HG02840 (cell line): ENCODE data around the gene DDAH1.
"Not testable (repeated sequence)": the region's sequence is repeated elsewhere in the genome, so short reads cannot be mapped to it uniquely, and the experiment has no call there.

ENCODE experiments used
- ATAC-seq: cut with Tn5 transposase; IDR thresholded peaks from one replicate; pipeline ENCODE4 v1.9.1; 2021; ENCODE audit warnings: mild to moderate bottlenecking, moderate library complexity, moderate number of reproducible peaks; ENCODE audit not compliant: unreplicated experiment, low FRiP score

The DDAH1 gene

DNA sequence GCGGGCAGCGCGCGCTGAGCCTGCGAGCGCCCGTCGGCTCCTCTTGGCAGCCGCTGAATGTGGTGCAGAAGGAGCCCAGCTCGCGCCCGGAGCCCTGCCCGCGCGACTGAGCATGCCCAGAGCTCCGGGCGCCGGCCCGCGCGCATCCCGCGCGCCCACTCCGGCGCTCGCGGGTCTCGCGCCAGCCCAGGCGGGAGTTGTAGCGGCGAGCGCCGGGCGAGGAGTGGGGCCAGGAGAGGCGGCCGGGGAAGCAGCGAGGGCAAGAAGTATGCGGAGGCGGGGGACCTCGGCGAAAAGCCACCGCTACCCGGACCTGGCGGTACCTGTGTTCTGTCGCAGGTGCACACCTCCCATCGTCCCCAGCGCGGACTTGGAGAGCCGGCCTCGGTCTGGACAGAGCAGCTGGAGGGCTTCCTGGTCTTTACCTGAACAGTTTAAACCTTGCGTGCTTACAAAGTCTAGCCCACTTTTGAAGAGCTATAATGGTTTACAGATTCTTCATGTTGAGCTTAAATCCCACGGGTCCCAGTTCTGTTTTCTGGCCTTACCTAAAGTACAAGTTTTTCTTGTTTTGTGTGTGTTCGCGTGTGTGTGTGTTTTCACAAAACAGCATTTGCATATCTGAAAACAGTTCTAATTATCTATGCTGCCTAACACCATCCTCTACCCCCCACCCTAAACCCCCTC lies at the start of gene DDAH1:
Gene DDAH1 (minus strand): TSS at position 61 of the 687 bp plus-strand sequence. CDS start 114 bp downstream, outside the sequence.
- no peak for ATAC-seq

GRCh38 chr1:85513998-85514397 lies 49.0 kb upstream of the DDAH1 start:
- not testable (repeated sequence) for ATAC-seq

GRCh38 chr1:85504417-85504816 lies 39.5 kb upstream of the DDAH1 start:
- no peak for ATAC-seq

DNA sequence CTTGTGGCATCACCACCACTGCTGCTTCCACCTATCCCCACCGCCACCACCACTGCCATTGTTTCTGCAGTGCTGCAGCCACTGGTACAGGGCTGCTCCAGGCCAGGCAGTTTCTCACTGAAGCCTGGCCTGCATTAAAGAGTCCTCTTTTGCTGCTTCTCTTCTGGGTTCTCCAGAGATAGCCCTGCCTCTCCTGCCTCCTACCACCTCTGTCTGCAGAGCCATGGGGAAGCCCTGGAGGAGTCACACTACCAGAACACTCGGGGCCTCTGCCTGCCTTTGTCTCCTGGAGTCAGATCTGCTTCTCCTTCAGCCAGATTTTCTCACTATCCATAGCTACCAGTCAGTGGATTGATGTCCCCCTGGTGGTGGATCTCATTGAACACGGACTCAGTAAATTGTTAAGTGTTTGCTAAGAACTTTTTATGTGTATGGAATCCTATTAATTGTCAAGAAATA lies 37.7 kb upstream of the DDAH1 start:
- ATAC-seq, result no peak

DNA sequence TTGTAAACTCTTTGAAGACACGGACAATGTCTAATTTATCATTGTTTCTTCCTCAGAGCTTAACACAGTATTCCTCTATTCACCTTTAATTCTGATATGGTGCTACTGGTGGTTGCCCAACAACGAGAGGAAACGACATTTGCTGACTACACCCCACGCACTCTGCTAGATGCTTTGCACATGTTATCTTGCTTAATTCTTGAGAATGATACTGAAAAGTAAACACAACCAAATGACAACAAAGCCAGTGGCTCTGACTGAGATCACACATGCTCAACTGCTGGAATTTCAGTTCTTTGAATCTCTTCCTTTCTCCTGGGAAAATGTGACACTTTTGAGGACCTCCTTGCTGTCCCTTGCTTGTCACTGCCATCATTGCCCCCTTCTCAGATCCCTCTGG lies 37.2 kb upstream of the DDAH1 start:
- ATAC-seq, result no peak

DNA sequence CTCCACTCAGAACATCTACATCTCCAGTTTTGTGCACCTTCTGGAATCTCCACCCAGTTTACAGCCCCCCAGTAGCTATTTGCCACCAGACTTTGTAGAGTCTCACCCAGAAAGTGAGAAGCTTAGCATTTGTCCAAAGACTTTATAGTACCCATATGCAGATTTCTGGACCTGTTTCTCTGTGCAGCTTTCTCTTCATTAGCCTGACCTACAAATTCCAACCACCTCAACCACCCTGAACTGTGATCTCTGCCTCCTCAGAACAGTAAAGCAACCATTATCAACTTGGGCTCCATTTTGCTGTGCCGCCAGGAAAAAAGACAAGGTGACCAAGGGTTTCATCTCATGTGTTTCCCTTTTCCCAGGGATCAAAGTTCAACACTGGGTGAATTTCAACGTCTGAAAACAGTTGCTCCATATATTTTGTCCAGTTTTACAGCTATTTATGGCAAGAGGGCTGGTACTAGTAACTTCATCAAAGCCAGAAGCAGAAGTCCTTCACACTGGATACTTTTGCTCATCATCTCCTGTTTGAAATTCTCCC lies 36.5 kb upstream of the DDAH1 start:
- no peak for ATAC-seq

- no peak for ATAC-seq
Measured at GRCh38 chr1:85496941-85497582, 32.1 kb upstream of the DDAH1 start.

- ATAC-seq, result no peak
Measured at GRCh38 chr1:85495556-85495955, 30.6 kb upstream of the DDAH1 start.

GRCh38 chr1:85494904-85495266 lies 29.9 kb upstream of the DDAH1 start:
- no peak for ATAC-seq

GRCh38 chr1:85494074-85494903 lies 29.3 kb upstream of the DDAH1 start:
- ATAC-seq, result no peak

DNA sequence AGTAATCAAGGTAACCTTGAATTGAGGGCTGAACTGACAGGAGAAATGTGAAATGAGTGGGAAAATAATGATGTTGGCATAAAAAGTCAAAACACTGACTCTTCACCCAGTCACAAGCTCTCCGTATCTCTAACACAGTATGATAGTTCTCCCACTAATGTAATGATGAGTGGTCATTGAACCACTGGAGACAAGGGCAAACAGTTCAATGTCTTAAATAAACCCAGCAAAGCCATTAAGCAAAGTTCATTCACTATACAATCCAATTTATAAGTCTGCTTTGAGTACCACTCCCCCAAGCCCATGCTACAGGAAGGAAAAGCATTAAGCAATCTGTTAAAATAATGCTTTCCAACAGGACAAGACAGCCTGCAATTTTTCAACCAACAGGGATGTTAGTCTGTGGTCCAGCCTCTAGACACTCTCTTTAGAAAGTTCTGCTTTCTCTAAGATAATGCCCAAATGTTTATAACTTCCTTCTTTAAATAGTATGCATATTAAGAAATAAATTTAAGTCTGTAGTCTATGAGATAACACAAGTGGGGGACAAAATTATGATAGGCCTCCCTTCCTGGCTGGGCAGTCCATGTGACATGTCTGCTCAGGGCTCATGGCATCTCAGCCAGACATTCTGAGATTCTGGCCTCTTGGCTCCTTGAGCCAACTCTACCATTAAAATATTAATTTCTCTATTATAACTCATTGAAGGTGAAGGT lies 25.5 kb upstream of the DDAH1 start:
- no peak for ATAC-seq

GRCh38 chr1:85488126-85488525 lies 23.2 kb upstream of the DDAH1 start:
- ATAC-seq, result no peak

DNA sequence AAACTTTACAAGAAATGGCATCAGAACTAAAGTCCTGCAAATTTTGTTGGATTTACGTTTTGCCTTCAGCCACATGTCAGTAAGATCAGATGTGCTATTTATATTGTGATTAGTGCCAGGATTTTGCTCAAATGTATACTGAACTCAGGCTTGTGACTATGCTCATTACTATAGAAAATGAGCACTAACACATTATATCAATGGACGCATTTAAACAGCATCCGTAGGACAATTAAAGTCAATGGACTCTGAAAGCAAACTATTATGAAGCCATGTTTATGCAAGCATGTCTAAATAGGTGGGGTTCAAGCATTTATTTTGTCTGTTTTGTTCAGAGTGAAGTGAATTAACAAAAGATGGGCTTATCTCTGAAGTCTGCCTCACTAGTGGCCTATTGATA lies 20.6 kb upstream of the DDAH1 start:
- no peak for ATAC-seq

DNA sequence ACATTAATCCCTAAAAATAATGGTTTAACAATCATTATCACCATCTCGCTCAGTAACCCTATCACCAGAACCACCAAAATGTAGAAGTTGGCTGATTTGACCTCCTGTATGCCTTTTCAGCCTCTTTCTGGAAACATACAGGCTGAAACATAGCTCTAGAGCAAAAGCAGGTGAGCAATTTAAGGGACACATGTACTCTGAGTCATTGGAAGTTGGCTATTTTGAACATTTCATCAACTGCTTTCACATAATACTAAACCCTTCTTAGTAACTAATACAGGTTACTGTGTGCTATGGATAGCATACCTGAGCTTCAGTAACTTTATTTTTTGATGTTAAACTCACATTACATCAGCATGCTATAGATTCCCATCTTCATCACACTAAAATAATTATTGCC lies 19.8 kb upstream of the DDAH1 start:
- ATAC-seq, result no peak

DNA sequence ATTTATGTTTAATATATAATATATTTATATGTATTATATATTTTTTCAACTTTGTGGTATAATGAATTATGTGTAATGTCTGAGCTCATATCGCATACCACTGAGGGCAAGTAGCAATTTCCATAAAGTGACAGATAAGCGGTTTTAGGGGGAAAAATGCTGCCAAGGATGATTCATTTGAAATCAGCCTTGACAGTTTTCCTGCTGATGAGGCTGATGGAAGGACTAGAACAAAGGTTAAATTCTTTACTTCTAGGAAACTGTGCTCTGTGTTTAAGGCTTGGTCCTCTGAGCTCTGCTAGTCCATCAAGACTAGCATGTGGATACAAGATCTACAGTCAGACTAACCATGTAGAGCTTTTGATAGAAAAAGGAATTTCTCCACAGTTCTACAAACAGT lies 19.3 kb upstream of the DDAH1 start:
- no peak for ATAC-seq

- ATAC-seq, result no peak
Measured at GRCh38 chr1:85481688-85482087, 16.7 kb upstream of the DDAH1 start.

- no peak for ATAC-seq
Measured at GRCh38 chr1:85480566-85480965, 15.6 kb upstream of the DDAH1 start.

GRCh38 chr1:85479491-85479890 lies 14.5 kb upstream of the DDAH1 start:
- no peak for ATAC-seq

GRCh38 chr1:85478366-85478765 lies 13.4 kb upstream of the DDAH1 start:
- ATAC-seq, result no peak

DNA sequence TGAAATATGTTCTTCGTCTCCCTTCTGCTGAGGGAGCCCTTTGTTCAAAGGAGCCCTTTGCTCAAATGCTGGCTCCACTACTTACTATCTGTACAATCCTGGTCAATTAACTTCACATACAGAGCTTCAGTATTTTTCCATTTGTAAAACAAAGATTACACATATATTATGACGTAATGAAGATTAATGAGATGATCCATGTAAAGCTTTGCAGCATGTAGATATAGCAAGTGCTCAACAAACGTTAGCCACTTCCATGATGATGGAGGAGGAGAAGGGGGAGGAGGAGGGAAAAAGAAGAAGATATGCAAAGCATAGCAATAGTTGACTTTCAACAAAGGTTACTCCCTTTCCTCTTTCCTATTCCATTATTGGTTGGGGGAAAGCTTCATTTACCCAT lies 10.1 kb upstream of the DDAH1 start:
- no peak for ATAC-seq
